Measurements from ENCODE around the gene IDI1.

IDI1 gene

GRCh38 chr10:994836-995558, 53.9 kb downstream of the IDI1 start:
- no peak for DNase-seq (ENCODE audit: low spot score)

- DNase-seq (ENCODE audit: low spot score): no peak
Observed at GRCh38 chr10:992871-993270, 56.0 kb downstream of the IDI1 start.

- DNase-seq (ENCODE audit: low spot score): no peak
Observed at GRCh38 chr10:992467-992866, 56.5 kb downstream of the IDI1 start.

- no peak for DNase-seq (ENCODE audit: low spot score)
Observed at GRCh38 chr10:990808-991207, 58.1 kb downstream of the IDI1 start.
